Cardiac fibroblast (primary cell): Measurements from ENCODE around the gene RPL18A.
"Not testable (repeated sequence)": the region's sequence is repeated elsewhere in the genome, so short reads cannot be mapped to it uniquely, and the experiment has no call there.

ENCODE experiments used
- DNase-seq, 2 donors: peaks; one replicate each; pipeline versions ENCODE4 v3.0.0 to v3.0.0-alpha.2; 2010; ENCODE audit warnings: low read depth in 2 of 2
- H3K4me3 ChIP-seq, 2 donors: replicated peaks in 1 of 2; 1 replicate in 1 of 2; 2 replicates in 1 of 2; pipeline ENCODE4 v1.5.1; 2011; ENCODE audit warnings: low read depth in 2 of 2, low read length in 2 of 2, mild to moderate bottlenecking in 2 of 2, moderate library complexity in 1 of 2
- TF ChIP-seq, protein P1 (sequence below): IDR thresholded peaks from one replicate; pipeline ENCODE4 v1.5.1; 2011; ENCODE audit warnings: low read depth, mild to moderate bottlenecking, low read length, inconsistent platforms

Gene RPL18A

DNA sequence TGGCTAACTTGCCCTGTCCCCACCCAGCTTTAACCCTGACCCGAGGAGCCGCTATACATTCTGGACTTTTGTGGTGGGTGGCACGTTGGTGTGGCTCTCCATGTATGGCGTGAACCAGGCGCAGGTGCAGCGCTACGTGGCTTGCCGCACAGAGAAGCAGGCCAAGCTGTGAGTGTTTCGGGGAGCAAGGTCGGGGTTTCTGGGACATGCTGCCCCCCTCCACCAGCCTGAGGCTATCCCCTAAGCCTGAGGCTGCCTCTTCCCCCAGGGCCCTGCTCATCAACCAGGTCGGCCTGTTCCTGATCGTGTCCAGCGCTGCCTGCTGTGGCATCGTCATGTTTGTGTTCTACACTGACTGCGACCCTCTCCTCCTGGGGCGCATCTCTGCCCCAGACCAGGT, 18.0 kb downstream of the RPL18A start:
- TF ChIP-seq, protein P1, sequence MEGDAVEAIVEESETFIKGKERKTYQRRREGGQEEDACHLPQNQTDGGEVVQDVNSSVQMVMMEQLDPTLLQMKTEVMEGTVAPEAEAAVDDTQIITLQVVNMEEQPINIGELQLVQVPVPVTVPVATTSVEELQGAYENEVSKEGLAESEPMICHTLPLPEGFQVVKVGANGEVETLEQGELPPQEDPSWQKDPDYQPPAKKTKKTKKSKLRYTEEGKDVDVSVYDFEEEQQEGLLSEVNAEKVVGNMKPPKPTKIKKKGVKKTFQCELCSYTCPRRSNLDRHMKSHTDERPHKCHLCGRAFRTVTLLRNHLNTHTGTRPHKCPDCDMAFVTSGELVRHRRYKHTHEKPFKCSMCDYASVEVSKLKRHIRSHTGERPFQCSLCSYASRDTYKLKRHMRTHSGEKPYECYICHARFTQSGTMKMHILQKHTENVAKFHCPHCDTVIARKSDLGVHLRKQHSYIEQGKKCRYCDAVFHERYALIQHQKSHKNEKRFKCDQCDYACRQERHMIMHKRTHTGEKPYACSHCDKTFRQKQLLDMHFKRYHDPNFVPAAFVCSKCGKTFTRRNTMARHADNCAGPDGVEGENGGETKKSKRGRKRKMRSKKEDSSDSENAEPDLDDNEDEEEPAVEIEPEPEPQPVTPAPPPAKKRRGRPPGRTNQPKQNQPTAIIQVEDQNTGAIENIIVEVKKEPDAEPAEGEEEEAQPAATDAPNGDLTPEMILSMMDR, result no peak
- H3K4me3 ChIP-seq, result no peak overlapping the region

GRCh38 chr19:17879466-17879865, 19.8 kb downstream of the RPL18A start:
- TF ChIP-seq, protein P1, result no peak
- no peak for DNase-seq
- H3K4me3 ChIP-seq, result no peak overlapping the region

More for the DNA sequence above, 18.0 kb downstream of the RPL18A start:
- DNase-seq, result no peak

DNA sequence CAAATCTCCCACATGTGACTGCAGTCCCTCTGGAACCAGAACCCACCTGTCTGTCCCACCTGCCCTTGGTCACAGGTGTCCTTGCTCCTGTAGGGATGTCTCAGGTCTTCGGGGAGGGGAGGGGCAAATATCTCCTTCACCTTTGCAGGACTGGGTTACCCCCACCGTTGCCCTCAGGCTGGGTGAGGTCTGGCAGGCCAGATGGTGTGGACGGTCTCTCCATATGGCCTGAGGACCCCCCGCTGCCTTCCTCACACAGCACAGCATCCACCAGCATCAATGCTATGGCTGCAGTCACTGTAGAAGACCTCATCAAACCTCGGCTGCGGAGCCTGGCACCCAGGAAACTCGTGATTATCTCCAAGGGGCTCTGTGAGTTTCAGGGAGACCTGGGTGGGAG, 22.0 kb downstream of the RPL18A start:
- no peak for DNase-seq
- H3K4me3 ChIP-seq, result no peak overlapping the region
- TF ChIP-seq, protein P1, result no peak

GRCh38 chr19:17883627-17884410, 24.1 kb downstream of the RPL18A start:
- TF ChIP-seq, protein P1, result no peak
- DNase-seq, result no peak
- no peak overlapping the region for H3K4me3 ChIP-seq

GRCh38 chr19:17886515-17886914, 26.8 kb downstream of the RPL18A start:
- H3K4me3 ChIP-seq, result no peak overlapping the region
- DNase-seq, result no peak
- TF ChIP-seq, protein P1, result no peak

GRCh38 chr19:17887221-17887620, 27.5 kb downstream of the RPL18A start:
- H3K4me3 ChIP-seq, DNase-seq: not testable (repeated sequence)

DNA sequence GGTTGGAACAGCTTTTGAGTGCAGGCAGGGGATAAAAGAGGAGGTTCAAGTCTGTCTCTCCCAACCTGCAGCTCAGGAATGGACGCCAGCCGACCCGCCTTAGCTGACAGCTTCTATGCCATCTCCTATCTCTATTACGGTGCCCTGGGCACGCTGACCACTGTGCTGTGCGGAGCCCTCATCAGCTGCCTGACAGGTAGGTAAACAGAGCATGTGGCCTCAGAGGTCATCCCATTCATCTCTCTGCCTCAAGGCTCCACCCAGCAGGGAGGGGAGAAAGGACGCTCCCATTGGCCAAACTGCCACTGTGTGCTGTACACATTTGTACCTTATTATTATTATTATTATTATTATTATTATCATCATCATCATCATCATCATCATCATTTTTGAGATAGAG, 28.6 kb downstream of the RPL18A start:
- H3K4me3 ChIP-seq, result no peak overlapping the region
- TF ChIP-seq, protein P1, result no peak
- no peak for DNase-seq
